HG03432 (cell line): Measurements from ENCODE around the gene WWOX.

Source experiments
- ATAC-seq: cut with Tn5 transposase; IDR thresholded peaks from one replicate; pipeline ENCODE4 v1.9.1; 2021; ENCODE audit warnings: mild to moderate bottlenecking, moderate library complexity; ENCODE audit not compliant: unreplicated experiment

The WWOX gene

GRCh38 chr16:78258375-78259065 is 159.1 kb downstream of the WWOX start:
- ATAC-seq = no peak

GRCh38 chr16:78259873-78260272 is 160.4 kb downstream of the WWOX start:
- ATAC-seq = no peak

- ATAC-seq = no peak
Observed at GRCh38 chr16:78264642-78265041, 165.2 kb downstream of the WWOX start.

- ATAC-seq = no peak
Observed at GRCh38 chr16:78269256-78269655, 169.8 kb downstream of the WWOX start.

GRCh38 chr16:78271981-78272380 is 172.5 kb downstream of the WWOX start:
- ATAC-seq = no peak

- no peak for ATAC-seq
Observed at GRCh38 chr16:78274771-78275170, 175.3 kb downstream of the WWOX start.

- no peak for ATAC-seq
Observed at GRCh38 chr16:78275420-78275819, 176.0 kb downstream of the WWOX start.

GRCh38 chr16:78277321-78278055 is 178.0 kb downstream of the WWOX start:
- no peak for ATAC-seq

- no peak for ATAC-seq
Observed at GRCh38 chr16:78278056-78278450, 178.6 kb downstream of the WWOX start.

GRCh38 chr16:78281115-78281514 is 181.7 kb downstream of the WWOX start:
- no peak for ATAC-seq

GRCh38 chr16:78283548-78284251 is 184.2 kb downstream of the WWOX start:
- ATAC-seq = no peak

- no peak for ATAC-seq
Observed at GRCh38 chr16:78284326-78284725, 184.9 kb downstream of the WWOX start.

GRCh38 chr16:78284957-78285434 is 185.5 kb downstream of the WWOX start:
- ATAC-seq = no peak

GRCh38 chr16:78285437-78285922 is 186.0 kb downstream of the WWOX start:
- ATAC-seq = no peak

GRCh38 chr16:78286065-78286464 is 186.6 kb downstream of the WWOX start:
- ATAC-seq = no peak

- ATAC-seq = no peak
Observed at GRCh38 chr16:78288888-78289287, 189.4 kb downstream of the WWOX start.

GRCh38 chr16:78289373-78289772 is 189.9 kb downstream of the WWOX start:
- ATAC-seq = no peak

- no peak for ATAC-seq
Observed at GRCh38 chr16:78289844-78290277, 190.4 kb downstream of the WWOX start.

GRCh38 chr16:78290395-78290794 is 190.9 kb downstream of the WWOX start:
- no peak for ATAC-seq

- ATAC-seq = no peak
Observed at GRCh38 chr16:78290872-78291591, 191.6 kb downstream of the WWOX start.

GRCh38 chr16:78291604-78292003 is 192.2 kb downstream of the WWOX start:
- ATAC-seq = no peak
